SK-N-SH (cell line): Measurements from ENCODE around the gene TP53BP2.

Experiments used
- CTCF ChIP-seq: fragments of 200-600 bp; sonication (generic); IDR thresholded peaks from 2 replicates; pipeline ENCODE4 v1.6.1; 2017; ENCODE audit warnings: antibody characterized with exemption, mild to moderate bottlenecking, moderate library complexity
- ELF1 ChIP-seq: IDR thresholded peaks from 2 replicates; pipeline ENCODE4 v1.4.0; 2012
- EP300 ChIP-seq, 2 experiments: IDR thresholded peaks; 2 replicates each; pipeline versions ENCODE4 v1.4.0 to v1.6.1; 2012; ENCODE audit warnings: borderline replicate concordance in 1 of 2, low read depth in 1 of 2, low read length in 1 of 2
- EZH2phosphoT487 ChIP-seq: fragments of 200-600 bp; sonication (generic); IDR thresholded peaks from 2 replicates; pipeline ENCODE4 v1.6.1; 2017; ENCODE audit warnings: low read depth, mixed run types, mild to moderate bottlenecking, antibody characterized with exemption, moderate library complexity, borderline replicate concordance
- GABPA ChIP-seq: IDR thresholded peaks from 2 replicates; pipeline ENCODE4 v1.4.0; 2012; ENCODE audit warnings: low read depth, mild to moderate bottlenecking
- MAX ChIP-seq: IDR thresholded peaks from 2 replicates; pipeline ENCODE4 v1.4.0; 2012; ENCODE audit warnings: low read depth
- MEF2A ChIP-seq: IDR thresholded peaks from 2 replicates; pipeline ENCODE4 v1.4.0; 2012; ENCODE audit warnings: low read depth, borderline replicate concordance
- POLR2AphosphoS5 ChIP-seq: IDR thresholded peaks from 2 replicates; pipeline ENCODE4 v1.6.1; 2012; ENCODE audit warnings: low read depth, low read length
- SIN3A ChIP-seq: IDR thresholded peaks from 2 replicates; pipeline ENCODE4 v1.6.1; 2012; ENCODE audit warnings: low read depth, mild to moderate bottlenecking, low read length, moderate library complexity, borderline replicate concordance
- TAF1 ChIP-seq: IDR thresholded peaks from 2 replicates; pipeline ENCODE4 v1.6.1; 2012; ENCODE audit warnings: low read depth, mild to moderate bottlenecking, low read length, moderate library complexity, borderline replicate concordance
- USF2 ChIP-seq: fragments of 150-350 bp; IDR thresholded peaks from 2 replicates; pipeline ENCODE4 v1.6.1; 2017; ENCODE audit warnings: antibody characterized with exemption, low read length, low read depth, borderline replicate concordance

GRCh38 chr1:223873044-223873443, 27.3 kb upstream of the TP53BP2 start:
- TF ChIP-seq MEF2A, result no peak
- TF ChIP-seq CTCF, result no peak
- no peak for TF ChIP-seq ELF1
- no peak for TF ChIP-seq USF2
- no peak for TF ChIP-seq MAX
- no peak for TF ChIP-seq POLR2AphosphoS5
- no peak for TF ChIP-seq EZH2phosphoT487
- TF ChIP-seq GABPA, result no peak
- TF ChIP-seq SIN3A, result no peak
- TF ChIP-seq TAF1, result no peak
- no peak for TF ChIP-seq EP300 (IDR thresholded peaks at IDR 0.05; ENCODE audit: borderline replicate concordance in 1 of 2, low read depth in 1 of 2, low read length in 1 of 2)
